NCI-H1930 (cell line): ENCODE measurements around the gene SPANXA1.
"Not testable (repeated sequence)": the region's sequence is repeated elsewhere in the genome, so short reads cannot be mapped to it uniquely, and the experiment has no call there.

Source experiments
- DNase-seq, 2 experiments: peaks; one replicate each; lab custom pipeline; 2025; lab: John Stamatoyannopoulos, UW

The SPANXA1 gene

GRCh38 chrX:141584638-141585037 is at the start of gene SPANXA1:
SPANXA1 (minus strand) TSS chrX:141584738; CDS start chrX:141584678, 60 bp downstream.
- DNase-seq = not testable (repeated sequence)

- DNase-seq = no peak
These were observed 47.6 kb upstream of the SPANXA1 start for GRCh38 chrX:141632124-141632523.

GRCh38 chrX:141619336-141619735 is 34.8 kb upstream of the SPANXA1 start:
- DNase-seq = no peak

- DNase-seq = no peak
These were observed 24.6 kb upstream of the SPANXA1 start for GRCh38 chrX:141609111-141609510.

GRCh38 chrX:141589408-141589807 is 4.9 kb upstream of the SPANXA1 start, which contains the start of gene SPANXA2:
SPANXA2 (plus strand) TSS chrX:141589708; CDS start chrX:141589768, 60 bp downstream.
- not testable (repeated sequence) for DNase-seq

GRCh38 chrX:141542551-141542950 is 42.0 kb downstream of the SPANXA1 start:
- DNase-seq = not testable (repeated sequence)
